Transverse colon (tissue), 4 donors: ENCODE results near the gene GLCE. TPM values are rescaled to one million over a fixed set of nuclear protein-coding genes. Genes with fewer than 3 reads are reported as not detected.

Experiments
- DNase-seq: peaks from one replicate; pipeline ENCODE4 v3.0.0-alpha.2; 2019
- H3K27ac ChIP-seq, 4 donors: fragments of 200-600 bp; sonication (generic); 2 replicates each; pipeline ENCODE4 v1.5.1; 2016 to 2018; ENCODE audit warnings: inconsistent platforms in 4 of 4
- H3K27me3 ChIP-seq: fragments of 200-600 bp; sonication (generic); 2 replicates; pipeline ENCODE4 v1.5.1; 2017; ENCODE audit warnings: inconsistent platforms
- H3K36me3 ChIP-seq, 4 donors: fragments of 200-600 bp; sonication (generic); 2 replicates each; pipeline ENCODE4 v1.5.1; 2017 to 2019; ENCODE audit warnings: inconsistent platforms in 4 of 4
- H3K4me1 ChIP-seq, 4 donors: fragments of 200-600 bp; sonication (generic); 2 replicates each; pipeline ENCODE4 v1.5.1; 2017 to 2020; ENCODE audit warnings: inconsistent platforms in 4 of 4
- H3K4me3 ChIP-seq, 4 donors: fragments of 200-600 bp; sonication (generic); 1 replicate in 1 of 4; 2 replicates in 3 of 4; pipeline versions ENCODE4 v1.5.1 to v1.6.1; 2017 to 2019; ENCODE audit warnings: inconsistent platforms in 4 of 4
- H3K9me3 ChIP-seq, 2 donors: fragments of 200-600 bp; sonication (generic); 2 replicates each; pipeline ENCODE4 v1.5.1; 2017 to 2019; ENCODE audit warnings: inconsistent platforms in 2 of 2
- CTCF ChIP-seq, 5 experiments: fragments of 200-600 bp in 3 of 5; fragments of 450-650 bp in 2 of 5; sonication (generic) in 3 of 5; IDR thresholded peaks; 1 replicate in 2 of 5; 2 replicates in 3 of 5; pipeline ENCODE4 v1.5.1; 2016 to 2017; ENCODE audit warnings: antibody characterized with exemption in 5 of 5, inconsistent platforms in 3 of 5, mild to moderate bottlenecking in 2 of 5, moderate library complexity in 1 of 5
- EP300 ChIP-seq: sonication (generic); formaldehyde crosslinking; IDR thresholded peaks from one replicate; pipeline ENCODE4 v1.6.1; 2017; ENCODE audit warnings: antibody characterized with exemption, low read depth
- POLR2A ChIP-seq: fragments of 450-650 bp; IDR thresholded peaks from one replicate; pipeline ENCODE4 v1.6.1; 2016; ENCODE audit warnings: antibody characterized with exemption, mild to moderate bottlenecking, moderate library complexity
- POLR2AphosphoS5 ChIP-seq, 3 donors: sonication (generic); formaldehyde crosslinking; IDR thresholded peaks; one replicate each; pipeline ENCODE4 v1.6.1; 2016; ENCODE audit warnings: antibody characterized with exemption in 3 of 3
- WGBS, 2 donors: methylation state at CpG; one replicate each; pipeline ENCODE4 v1.1.5; 2018; ENCODE audit warnings: low coverage in 1 of 2; 5-methylcytosine and 5-hydroxymethylcytosine counted together
- in situ Hi-C, 4 donors: fragments of 200-750 bp; cut with MboI; loops; one replicate each; pipeline versions ENCODE4 v1.15.0 to v1.15.1; 2017; ENCODE audit warnings: low sequenced_read_pairs in 3 of 4, low pct_ligation_motif_present in 1 of 4, low pct_unique_long_range_greater_than_20kb in 1 of 4
- intact Hi-C: fragments of 100-400 bp; cut with DNase I; formaldehyde crosslinking; loops from one replicate; pipeline ENCODE4 v1.15.1; 2023; ENCODE audit warnings: low total_unique reads
- total RNA-seq, 4 donors: library from RNA; depleted of rRNA; stranded (reverse); fragments of >200 nt; gene quantifications; one replicate each; pipeline ENCODE4 v1.1.0, GENCODE V29; 2016

GLCE gene
- total RNA-seq, 4 donors from 2014 or later, result 7.9 to 38.1 (median 25.4) TPM

GRCh38 chr15:69215314-69216035, 55.0 kb downstream of the GLCE start:
- H3K36me3 ChIP-seq, result no peaks in the 10 kb centered on the region
- peaks cover 0 to 28% (median 11%) of the 10 kb centered on the region in 4 donors for H3K4me1 ChIP-seq
- no peaks in the 10 kb centered on the region for H3K9me3 ChIP-seq
- DNase-seq, result no peak
- 47 to 50% methylated on average over 2 of the region's 2 CpGs for WGBS, 2 donors
- intact Hi-C loops, result no loop called here
- no peak overlapping the region for H3K27ac ChIP-seq
- in situ Hi-C loops, result no loop called here
- no peak for TF ChIP-seq POLR2A
- TF ChIP-seq CTCF (IDR thresholded peaks at IDR 0.05), result no peak
- TF ChIP-seq EP300, result no peak
- TF ChIP-seq POLR2AphosphoS5 (IDR thresholded peaks at IDR 0.05), result no peak
- no peaks in the 10 kb centered on the region for H3K27me3 ChIP-seq
- H3K4me3 ChIP-seq, result no peak overlapping the region

GRCh38 chr15:69217381-69217780, 56.9 kb downstream of the GLCE start:
- Histone ChIP-seq H3K27me3 (no peaks in the 10 kb centered on the region), H3K27ac (peak overlapping the region in 3 of 4 donors; percentile 2 to 50 (median 14)), H3K4me1 (peaks cover 0 to 25% (median 11%) of the 10 kb centered on the region in 4 donors), H3K9me3 (no peaks in the 10 kb centered on the region), H3K4me3 (no peak overlapping the region), H3K36me3 (no peaks in the 10 kb centered on the region)
- intact Hi-C loops, result no loop called here
- no peak for DNase-seq
- TF ChIP-seq POLR2A (no peak), CTCF (IDR thresholded peaks at IDR 0.05) (no peak), POLR2AphosphoS5 (IDR thresholded peaks at IDR 0.05) (no peak), EP300 (no peak)
- in situ Hi-C loops, result no loop called here

- TF ChIP-seq CTCF (IDR thresholded peaks at IDR 0.05) (no peak), POLR2A (no peak), POLR2AphosphoS5 (IDR thresholded peaks at IDR 0.05) (no peak), EP300 (no peak)
- H3K36me3 ChIP-seq, result no peaks in the 10 kb centered on the region
- H3K4me3 ChIP-seq, result no peak overlapping the region
- peaks cover 0 to 34% (median 15%) of the 10 kb centered on the region in 4 donors for H3K4me1 ChIP-seq
- no peaks in the 10 kb centered on the region for H3K27me3 ChIP-seq
- intact Hi-C loops (no loop called here), in situ Hi-C loops (loop anchor here in 1 of 4 donors (10.0 kb wide), 1 partner anchor 155 kb away; no protein-coding TSS in a partner anchor)
- no peak for DNase-seq
- WGBS, 2 donors, result 94% methylated on average over 1 of the region's 1 CpG
- H3K9me3 ChIP-seq, result no peaks in the 10 kb centered on the region
- H3K27ac ChIP-seq, result no peak overlapping the region
These were observed 59.3 kb downstream of the GLCE start for GRCh38 chr15:69219690-69220089.

- Histone ChIP-seq H3K4me3 (no peak overlapping the region), H3K27me3 (no peaks in the 10 kb centered on the region), H3K4me1 (peaks cover 0 to 35% (median 12%) of the 10 kb centered on the region in 4 donors), H3K27ac (peak overlapping the region in 3 of 4 donors; percentile 28 to 45 (median 45)), H3K36me3 (no peaks in the 10 kb centered on the region), H3K9me3 (no peaks in the 10 kb centered on the region)
- no peak for TF ChIP-seq CTCF (IDR thresholded peaks at IDR 0.05)
- peak in 1 of 3 donors; percentile 36 for TF ChIP-seq POLR2AphosphoS5 (IDR thresholded peaks at IDR 0.05)
- in situ Hi-C loops (loop anchor here in 1 of 4 donors (10.0 kb wide), 1 partner anchor 157 kb away; no protein-coding TSS in a partner anchor), intact Hi-C loops (no loop called here)
- whole genome bisulfite sequencing, 2 donors, result 60 to 67% methylated on average over 2 to 6 of the region's 6 CpGs
- DNase-seq, result no peak
These were observed 61.6 kb downstream of the GLCE start for GRCh38 chr15:69222002-69222474.
